ENCODE data around the gene NTF3.

NTF3 gene

DNA sequence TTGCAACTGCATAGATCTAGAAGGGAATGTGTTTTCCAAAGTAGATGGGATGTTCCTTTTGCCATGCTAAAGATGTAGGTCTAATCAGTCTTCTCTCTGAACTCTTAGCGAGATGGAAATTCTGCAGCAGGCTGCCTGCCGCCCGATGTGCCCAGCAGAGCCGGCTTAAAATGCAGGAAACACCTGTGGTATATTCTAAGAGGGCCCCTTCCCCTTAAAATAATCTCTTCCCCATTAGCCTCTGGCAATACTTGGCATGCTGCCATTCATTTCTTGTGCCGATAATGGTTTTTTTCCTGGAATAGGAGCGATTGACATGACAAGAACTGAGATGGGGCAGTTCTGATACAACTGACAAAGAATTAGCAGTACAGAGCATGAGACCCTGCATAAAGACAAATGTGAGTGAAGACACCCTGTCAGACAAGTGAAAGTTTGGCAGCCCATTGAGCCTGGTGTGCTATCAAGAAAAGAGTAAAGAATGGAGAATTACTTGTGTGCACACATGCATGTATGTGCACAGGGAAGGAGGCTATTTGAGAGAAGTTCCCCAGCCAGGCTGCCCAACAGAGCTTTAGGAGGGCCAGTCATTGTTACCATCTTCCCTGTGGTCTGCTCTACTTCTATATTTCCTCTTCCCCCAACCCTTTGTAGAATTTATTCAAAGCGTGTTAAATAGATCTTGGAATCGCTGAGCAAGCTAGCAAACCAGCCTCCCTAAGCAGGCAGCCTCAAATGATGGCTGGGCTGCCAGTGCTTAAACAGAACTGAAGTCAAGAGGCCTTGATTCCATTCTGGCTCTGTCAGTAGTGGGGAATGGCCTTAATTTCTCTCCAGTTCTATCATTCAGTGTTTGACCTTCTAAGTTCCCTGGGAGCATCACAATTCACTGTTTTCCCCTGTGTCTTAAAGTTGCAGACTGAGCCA is 29.6 kb upstream of the NTF3 start:
- Histone ChIP-seq H3K4me3 (ENCODE audit: low read length in 2 of 2) (no peak overlapping the region), H3K27ac (ENCODE audit: low read length) (no peak overlapping the region), H3K27me3 (ENCODE audit: control insufficient read depth in 1 of 2, insufficient read depth in 2 of 2, low read length in 2 of 2) (peaks cover 0 to 4% of the 10 kb centered on the region in 2 donors)

DNA sequence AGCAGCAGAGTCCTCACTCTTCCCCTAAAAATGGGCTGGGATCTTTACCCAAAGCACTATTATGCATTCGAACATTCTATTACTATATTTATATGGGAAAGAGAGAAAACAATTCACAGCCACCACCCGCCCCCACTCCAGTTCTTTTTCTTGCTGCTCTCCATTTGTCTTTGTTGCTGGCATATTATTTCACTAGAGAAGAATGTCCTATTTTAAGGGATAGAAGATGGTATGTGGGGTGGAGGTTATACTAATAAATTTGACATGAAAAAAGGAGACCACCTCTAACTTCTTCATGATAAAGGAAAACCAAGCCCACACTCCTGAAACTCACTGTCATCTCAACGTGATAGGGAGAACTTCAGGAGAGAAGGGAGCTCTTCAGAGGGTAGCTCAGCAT is 28.5 kb upstream of the NTF3 start:
- no peak overlapping the region for H3K27ac ChIP-seq (ENCODE audit: low read length)
- no peak overlapping the region for H3K4me3 ChIP-seq (ENCODE audit: low read length in 2 of 2)
- H3K36me3 ChIP-seq (ENCODE audit: control insufficient read depth in 2 of 2, insufficient read depth in 2 of 2, low read length in 2 of 2): no peaks in the 10 kb centered on the region
- no peak overlapping the region for H3K9ac ChIP-seq (ENCODE audit: low read length in 2 of 2)
- no peaks in the 10 kb centered on the region for H3K9me3 ChIP-seq (ENCODE audit: control insufficient read depth in 2 of 2, low read length in 2 of 2)
- peaks cover 0 to 4% of the 10 kb centered on the region in 2 donors for H3K27me3 ChIP-seq (ENCODE audit: control insufficient read depth in 1 of 2, insufficient read depth in 2 of 2, low read length in 2 of 2)
- no peaks in the 10 kb centered on the region for H3K4me1 ChIP-seq (ENCODE audit: control insufficient read depth, insufficient read depth, low read length)

More for the DNA sequence above, 29.6 kb upstream of the NTF3 start:
- H3K4me1 ChIP-seq (ENCODE audit: control insufficient read depth, insufficient read depth, low read length): no peaks in the 10 kb centered on the region
- no peaks in the 10 kb centered on the region for H3K9me3 ChIP-seq (ENCODE audit: control insufficient read depth in 2 of 2, low read length in 2 of 2)
- H3K36me3 ChIP-seq (ENCODE audit: control insufficient read depth in 2 of 2, insufficient read depth in 2 of 2, low read length in 2 of 2): no peaks in the 10 kb centered on the region
- H3K9ac ChIP-seq (ENCODE audit: low read length in 2 of 2): no peak overlapping the region

DNA sequence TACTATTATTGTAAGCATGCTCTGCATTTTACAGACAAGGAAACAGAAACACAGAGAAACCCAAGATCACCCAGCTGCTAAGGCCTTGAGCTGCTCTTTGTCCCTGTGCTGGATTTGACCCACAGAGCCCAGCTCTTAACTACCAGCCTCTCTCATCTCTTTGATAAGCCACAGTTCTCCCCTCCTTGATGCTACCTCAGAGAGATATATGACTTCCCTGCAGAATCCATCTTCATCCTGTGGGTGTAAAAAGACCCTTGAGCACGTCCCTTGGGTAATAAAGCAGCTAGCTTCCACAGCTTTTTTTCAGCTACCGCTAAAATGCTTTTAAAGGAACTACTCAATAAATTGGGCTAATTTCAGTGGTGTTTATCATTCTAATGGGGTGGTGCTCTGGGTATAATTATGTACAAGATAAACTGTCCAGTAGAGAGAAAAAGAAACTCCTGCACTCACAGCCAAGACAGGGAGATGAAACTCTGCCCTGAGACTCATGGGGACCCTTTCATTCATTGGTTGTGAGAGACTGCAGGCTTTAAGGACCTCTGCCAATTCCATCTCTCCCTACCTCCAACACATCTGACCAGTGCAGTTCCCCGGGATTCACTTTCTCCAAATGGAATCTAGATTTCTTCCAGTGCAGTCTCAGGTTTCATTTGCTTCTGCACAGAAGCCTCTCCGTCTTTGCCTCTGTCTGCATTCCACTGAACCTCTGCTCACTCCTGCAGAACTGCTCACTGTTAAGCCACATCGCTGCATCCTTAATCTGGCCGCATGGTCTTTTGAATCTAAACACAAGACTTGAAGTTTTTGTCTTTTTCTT is 24.7 kb upstream of the NTF3 start:
- no peaks in the 10 kb centered on the region for H3K36me3 ChIP-seq (ENCODE audit: control insufficient read depth in 2 of 2, insufficient read depth in 2 of 2, low read length in 2 of 2)
- no peaks in the 10 kb centered on the region for H3K4me1 ChIP-seq (ENCODE audit: control insufficient read depth, insufficient read depth, low read length)
- H3K9ac ChIP-seq (ENCODE audit: low read length in 2 of 2): no peak overlapping the region
- H3K4me3 ChIP-seq (ENCODE audit: low read length in 2 of 2): no peak overlapping the region
- H3K9me3 ChIP-seq (ENCODE audit: control insufficient read depth in 2 of 2, low read length in 2 of 2): peaks cover 0 to 8% of the 10 kb centered on the region in 2 donors
- H3K27ac ChIP-seq (ENCODE audit: low read length): no peak overlapping the region
- H3K27me3 ChIP-seq (ENCODE audit: control insufficient read depth in 1 of 2, insufficient read depth in 2 of 2, low read length in 2 of 2): peaks cover 0 to 4% of the 10 kb centered on the region in 2 donors

GRCh38 chr12:5409619-5410018 is 22.3 kb upstream of the NTF3 start:
- Histone ChIP-seq H3K27me3 (ENCODE audit: control insufficient read depth in 1 of 2, insufficient read depth in 2 of 2, low read length in 2 of 2) (no peaks in the 10 kb centered on the region), H3K27ac (ENCODE audit: low read length) (no peak overlapping the region), H3K4me3 (ENCODE audit: low read length in 2 of 2) (no peak overlapping the region), H3K36me3 (ENCODE audit: control insufficient read depth in 2 of 2, insufficient read depth in 2 of 2, low read length in 2 of 2) (no peaks in the 10 kb centered on the region), H3K9ac (ENCODE audit: low read length in 2 of 2) (no peak overlapping the region), H3K9me3 (ENCODE audit: control insufficient read depth in 2 of 2, low read length in 2 of 2) (peaks cover 0 to 9% of the 10 kb centered on the region in 2 donors), H3K4me1 (ENCODE audit: control insufficient read depth, insufficient read depth, low read length) (no peaks in the 10 kb centered on the region)

DNA sequence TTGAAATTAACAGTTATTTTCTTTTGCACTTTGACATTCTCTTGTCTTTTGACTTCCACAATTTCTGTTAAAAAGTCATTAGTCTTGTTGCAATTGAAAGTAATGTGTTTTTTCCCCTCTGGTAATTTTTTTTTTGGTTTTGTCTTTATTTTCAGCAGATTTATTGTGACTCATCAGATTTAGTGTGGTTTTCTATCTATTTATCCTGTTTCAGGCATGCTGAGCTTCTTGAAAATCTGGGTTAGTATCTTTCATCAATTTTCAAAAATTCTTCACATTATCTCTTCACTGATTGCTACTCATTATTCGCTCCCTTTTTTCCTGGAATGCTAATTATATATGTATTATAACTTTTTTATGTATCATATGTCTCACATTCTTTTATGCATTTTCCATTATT is 15.3 kb upstream of the NTF3 start:
- H3K9ac ChIP-seq (ENCODE audit: low read length in 2 of 2): no peak overlapping the region
- peaks cover 0 to 4% of the 10 kb centered on the region in 2 donors for H3K9me3 ChIP-seq (ENCODE audit: control insufficient read depth in 2 of 2, low read length in 2 of 2)
- H3K4me3 ChIP-seq (ENCODE audit: low read length in 2 of 2): no peak overlapping the region
- no peaks in the 10 kb centered on the region for H3K27me3 ChIP-seq (ENCODE audit: control insufficient read depth in 1 of 2, insufficient read depth in 2 of 2, low read length in 2 of 2)
- H3K27ac ChIP-seq (ENCODE audit: low read length): no peak overlapping the region
- no peaks in the 10 kb centered on the region for H3K36me3 ChIP-seq (ENCODE audit: control insufficient read depth in 2 of 2, insufficient read depth in 2 of 2, low read length in 2 of 2)
- H3K4me1 ChIP-seq (ENCODE audit: control insufficient read depth, insufficient read depth, low read length): no peaks in the 10 kb centered on the region

DNA sequence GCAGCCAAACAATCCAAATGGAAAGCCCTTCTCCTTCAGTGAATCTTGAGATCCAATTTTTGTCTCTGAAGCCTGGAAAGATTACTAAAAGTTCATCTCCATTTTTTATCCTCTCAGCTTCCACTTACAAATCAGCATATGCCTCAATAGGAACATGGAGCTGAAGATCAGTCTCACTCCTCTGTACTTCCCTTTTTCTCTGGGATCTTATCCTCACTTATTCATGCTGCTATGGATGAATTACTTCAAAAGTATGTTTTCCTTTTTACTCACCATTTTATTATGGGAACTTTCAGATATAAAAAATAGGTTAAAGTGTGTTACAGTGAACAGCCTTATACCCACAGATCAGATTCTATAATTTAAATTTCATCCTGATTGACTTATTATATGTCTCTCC is 14.4 kb upstream of the NTF3 start:
- Histone ChIP-seq H3K27ac (ENCODE audit: low read length) (no peak overlapping the region), H3K9me3 (ENCODE audit: control insufficient read depth in 2 of 2, low read length in 2 of 2) (no peaks in the 10 kb centered on the region), H3K4me1 (ENCODE audit: control insufficient read depth, insufficient read depth, low read length) (no peaks in the 10 kb centered on the region), H3K4me3 (ENCODE audit: low read length in 2 of 2) (no peak overlapping the region), H3K9ac (ENCODE audit: low read length in 2 of 2) (no peak overlapping the region), H3K27me3 (ENCODE audit: control insufficient read depth in 1 of 2, insufficient read depth in 2 of 2, low read length in 2 of 2) (no peaks in the 10 kb centered on the region), H3K36me3 (ENCODE audit: control insufficient read depth in 2 of 2, insufficient read depth in 2 of 2, low read length in 2 of 2) (no peaks in the 10 kb centered on the region)

- no peaks in the 10 kb centered on the region for H3K36me3 ChIP-seq (ENCODE audit: control insufficient read depth in 2 of 2, insufficient read depth in 2 of 2, low read length in 2 of 2)
- H3K4me3 ChIP-seq (ENCODE audit: low read length in 2 of 2): peak overlapping the region in 1 of 2 donors; percentile 15
- peaks cover 33 to 45% of the 10 kb centered on the region in 2 donors for H3K27me3 ChIP-seq (ENCODE audit: control insufficient read depth in 1 of 2, insufficient read depth in 2 of 2, low read length in 2 of 2)
- no peaks in the 10 kb centered on the region for H3K9me3 ChIP-seq (ENCODE audit: control insufficient read depth in 2 of 2, low read length in 2 of 2)
- no peak overlapping the region for H3K9ac ChIP-seq (ENCODE audit: low read length in 2 of 2)
- H3K27ac ChIP-seq (ENCODE audit: low read length): no peak overlapping the region
- peaks cover 28% of the 10 kb centered on the region for H3K4me1 ChIP-seq (ENCODE audit: control insufficient read depth, insufficient read depth, low read length)
Observed at GRCh38 chr12:5428332-5429221, 3.3 kb upstream of the NTF3 start.

- H3K36me3 ChIP-seq (ENCODE audit: control insufficient read depth in 2 of 2, insufficient read depth in 2 of 2, low read length in 2 of 2): no peaks in the 10 kb centered on the region
- no peak overlapping the region for H3K9ac ChIP-seq (ENCODE audit: low read length in 2 of 2)
- no peak overlapping the region for H3K27ac ChIP-seq (ENCODE audit: low read length)
- H3K4me3 ChIP-seq (ENCODE audit: low read length in 2 of 2): peak overlapping the region in 1 of 2 donors; percentile 29
- H3K4me1 ChIP-seq (ENCODE audit: control insufficient read depth, insufficient read depth, low read length): peaks cover 29% of the 10 kb centered on the region
- peaks cover 40 to 56% of the 10 kb centered on the region in 2 donors for H3K27me3 ChIP-seq (ENCODE audit: control insufficient read depth in 1 of 2, insufficient read depth in 2 of 2, low read length in 2 of 2)
- H3K9me3 ChIP-seq (ENCODE audit: control insufficient read depth in 2 of 2, low read length in 2 of 2): no peaks in the 10 kb centered on the region
Observed at GRCh38 chr12:5429741-5430557, 2.0 kb upstream of the NTF3 start.

GRCh38 chr12:5430641-5431603 is 986 bp upstream of the NTF3 start:
- no peak overlapping the region for H3K27ac ChIP-seq (ENCODE audit: low read length)

More at GRCh38 chr12:5430641-5431603, 986 bp upstream of the NTF3 start:
- H3K4me1 ChIP-seq (ENCODE audit: control insufficient read depth, insufficient read depth, low read length): peaks cover 32% of the 10 kb centered on the region
- H3K36me3 ChIP-seq (ENCODE audit: control insufficient read depth in 2 of 2, insufficient read depth in 2 of 2, low read length in 2 of 2): no peaks in the 10 kb centered on the region
- peak overlapping the region in 1 of 2 donors; percentile 28 for H3K9ac ChIP-seq (ENCODE audit: low read length in 2 of 2)
- H3K4me3 ChIP-seq (ENCODE audit: low read length in 2 of 2): peak overlapping the region; percentile 71 to 72
- peaks cover 45 to 56% of the 10 kb centered on the region in 2 donors for H3K27me3 ChIP-seq (ENCODE audit: control insufficient read depth in 1 of 2, insufficient read depth in 2 of 2, low read length in 2 of 2)
- H3K9me3 ChIP-seq (ENCODE audit: control insufficient read depth in 2 of 2, low read length in 2 of 2): no peaks in the 10 kb centered on the region
